IPS-20b (cell line): Measurements from ENCODE around the gene FAM120B.
"Not testable (repeated sequence)": the region's sequence is repeated elsewhere in the genome, so short reads cannot be mapped to it uniquely, and the experiment has no call there.

Source experiments
- H3K27ac ChIP-seq: one replicate; pipeline ENCODE4 v1.5.1; 2013; ENCODE audit warnings: low read length
- H3K27me3 ChIP-seq: 2 replicates; pipeline ENCODE4 v1.6.1; 2013; ENCODE audit warnings: mild to moderate bottlenecking, low read length, inconsistent platforms; ENCODE audit not compliant: insufficient read depth
- H3K36me3 ChIP-seq: 2 replicates; pipeline ENCODE4 v1.6.1; 2013; ENCODE audit warnings: low read depth, mild to moderate bottlenecking, inconsistent platforms, low read length, moderate library complexity; ENCODE audit not compliant: insufficient read depth
- H3K4me1 ChIP-seq: 2 replicates; pipeline ENCODE4 v1.6.1; 2013; ENCODE audit warnings: mild to moderate bottlenecking, control low read depth, inconsistent platforms, low read length, moderate library complexity; ENCODE audit not compliant: insufficient read depth
- H3K4me3 ChIP-seq: 2 replicates; pipeline ENCODE4 v1.5.1; 2013; ENCODE audit warnings: mild to moderate bottlenecking, low read length, inconsistent platforms
- H3K9ac ChIP-seq: 2 replicates; pipeline ENCODE4 v1.6.1; 2013; ENCODE audit warnings: low read depth, mild to moderate bottlenecking, inconsistent platforms, low read length, moderate library complexity
- H3K9me3 ChIP-seq: 2 replicates; pipeline ENCODE4 v1.6.1; 2013; ENCODE audit warnings: mild to moderate bottlenecking, low read depth, low read length, inconsistent platforms; ENCODE audit not compliant: insufficient read depth

The FAM120B gene

DNA sequence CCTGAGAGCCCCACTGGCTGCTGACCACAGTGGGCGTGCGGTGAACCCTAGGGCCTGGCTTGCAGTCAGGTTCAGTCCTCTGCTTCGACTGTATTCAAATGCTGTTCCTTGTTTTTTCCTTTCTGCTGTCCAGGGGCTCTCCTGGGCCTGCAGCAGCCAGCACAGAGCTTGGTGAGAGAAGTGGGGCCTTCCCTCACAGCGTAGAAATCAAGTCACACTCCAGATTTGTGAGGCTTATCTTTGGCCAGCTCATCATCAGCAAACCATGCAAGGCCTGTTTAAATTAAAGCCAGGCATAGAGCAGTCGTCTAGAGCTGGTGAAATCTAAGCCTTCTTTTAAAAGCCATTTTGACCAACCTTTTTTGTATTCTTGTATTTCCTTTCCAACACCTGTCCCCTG lies 8.4 kb downstream of the FAM120B start:
- Histone ChIP-seq H3K36me3 (peaks cover 11% of the 10 kb centered on the region; the same call in 1 of the 2 replicates), H3K27me3 (no peaks in the 10 kb centered on the region), H3K9me3 (no peaks in the 10 kb centered on the region), H3K27ac (no peak overlapping the region), H3K4me1 (peaks cover 6% of the 10 kb centered on the region; the same call in 1 of the 2 replicates), H3K4me3 (no peak overlapping the region), H3K9ac (no peak overlapping the region)

- peaks cover 6% of the 10 kb centered on the region; the same call in 1 of the 2 replicates for H3K4me1 ChIP-seq
- H3K27me3 ChIP-seq: no peaks in the 10 kb centered on the region
- no peaks in the 10 kb centered on the region for H3K9me3 ChIP-seq
- H3K9ac ChIP-seq: no peak overlapping the region
- no peak overlapping the region for H3K4me3 ChIP-seq
- H3K36me3 ChIP-seq: peaks cover 11% of the 10 kb centered on the region; the same call in 1 of the 2 replicates
- no peak overlapping the region for H3K27ac ChIP-seq
These were observed 9.5 kb downstream of the FAM120B start for GRCh38 chr6:170316071-170316470.

GRCh38 chr6:170317076-170317475 lies 10.5 kb downstream of the FAM120B start:
- no peak overlapping the region for H3K9ac ChIP-seq
- H3K27ac ChIP-seq: no peak overlapping the region
- H3K27me3 ChIP-seq: no peaks in the 10 kb centered on the region
- H3K9me3 ChIP-seq: no peaks in the 10 kb centered on the region
- no peak overlapping the region for H3K4me3 ChIP-seq
- H3K4me1 ChIP-seq: peaks cover 6% of the 10 kb centered on the region; the same call in 1 of the 2 replicates
- peaks cover 11% of the 10 kb centered on the region; the same call in 1 of the 2 replicates for H3K36me3 ChIP-seq

DNA sequence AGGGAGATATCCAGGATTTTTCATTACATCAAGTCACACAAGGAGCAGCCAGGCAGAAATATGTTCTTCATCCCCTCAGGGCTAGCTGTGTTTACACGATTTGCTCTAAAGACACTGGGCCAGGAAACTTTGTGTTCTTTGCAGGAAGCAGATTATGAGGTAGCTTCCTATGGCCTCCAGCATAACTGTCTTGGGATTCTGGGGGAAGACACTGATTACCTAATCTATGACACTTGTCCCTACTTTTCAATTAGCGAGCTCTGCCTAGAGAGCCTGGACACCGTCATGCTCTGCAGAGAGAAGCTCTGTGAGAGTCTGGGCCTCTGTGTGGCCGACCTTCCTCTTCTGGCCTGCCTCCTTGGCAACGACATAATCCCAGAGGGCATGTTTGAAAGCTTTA lies 11.2 kb downstream of the FAM120B start:
- H3K27me3 ChIP-seq: no peaks in the 10 kb centered on the region
- peaks cover 11% of the 10 kb centered on the region; the same call in 1 of the 2 replicates for H3K36me3 ChIP-seq
- H3K4me3 ChIP-seq: no peak overlapping the region
- no peak overlapping the region for H3K27ac ChIP-seq
- no peak overlapping the region for H3K9ac ChIP-seq
- peaks cover 6% of the 10 kb centered on the region; the same call in 1 of the 2 replicates for H3K4me1 ChIP-seq
- H3K9me3 ChIP-seq: no peaks in the 10 kb centered on the region

GRCh38 chr6:170329321-170329720 lies 22.8 kb downstream of the FAM120B start:
- Histone ChIP-seq H3K9me3 (no peaks in the 10 kb centered on the region; the same call in 1 of the 2 replicates), H3K4me1 (no peaks in the 10 kb centered on the region), H3K9ac (no peak overlapping the region), H3K27me3 (no peaks in the 10 kb centered on the region), H3K27ac (no peak overlapping the region), H3K36me3 (peaks cover 42% of the 10 kb centered on the region), H3K4me3 (no peak overlapping the region)

GRCh38 chr6:170335199-170335598 lies 28.6 kb downstream of the FAM120B start:
- not testable (repeated sequence) for H3K9ac ChIP-seq, H3K27ac ChIP-seq, H3K4me3 ChIP-seq, H3K9me3 ChIP-seq, H3K4me1 ChIP-seq, H3K27me3 ChIP-seq
- H3K36me3 ChIP-seq: peaks cover 23% of the 10 kb centered on the region; the same call in 1 of the 2 replicates

GRCh38 chr6:170344631-170345576 lies 38.3 kb downstream of the FAM120B start:
- H3K27ac ChIP-seq: no peak overlapping the region
- no peak overlapping the region for H3K9ac ChIP-seq
- peaks cover 9% of the 10 kb centered on the region for H3K4me1 ChIP-seq
- no peak overlapping the region for H3K4me3 ChIP-seq
- H3K36me3 ChIP-seq: peaks cover 12% of the 10 kb centered on the region
- H3K9me3 ChIP-seq: no peaks in the 10 kb centered on the region
- H3K27me3 ChIP-seq: no peaks in the 10 kb centered on the region

GRCh38 chr6:170345662-170346061 lies 39.1 kb downstream of the FAM120B start:
- H3K9me3 ChIP-seq: peaks cover 2% of the 10 kb centered on the region; the same call in 1 of the 2 replicates
- H3K36me3 ChIP-seq: peaks cover 19% of the 10 kb centered on the region
- no peaks in the 10 kb centered on the region for H3K27me3 ChIP-seq
- H3K27ac ChIP-seq: no peak overlapping the region
- peaks cover 9% of the 10 kb centered on the region for H3K4me1 ChIP-seq
- no peak overlapping the region for H3K4me3 ChIP-seq
- no peak overlapping the region for H3K9ac ChIP-seq

DNA sequence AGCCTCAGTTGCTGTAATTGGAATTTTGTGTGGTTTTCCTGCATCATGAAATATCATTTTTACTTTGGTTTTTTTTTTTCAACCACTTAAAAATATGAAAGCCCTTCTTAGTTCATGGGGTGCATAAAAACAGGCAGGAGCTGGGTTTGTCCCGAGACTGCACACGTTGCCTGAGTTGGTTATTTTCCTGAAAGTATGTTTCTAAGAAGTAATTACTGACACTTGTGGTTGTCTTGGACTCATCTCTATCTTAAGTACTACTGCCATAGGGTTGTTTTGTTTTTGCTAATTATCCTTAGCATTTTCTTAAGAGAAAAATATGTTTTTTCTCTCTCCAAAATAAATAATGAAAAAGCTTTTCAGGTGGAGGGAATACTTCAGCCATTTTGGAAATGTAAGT lies 40.1 kb downstream of the FAM120B start:
- Histone ChIP-seq H3K9me3 (peaks cover 9% of the 10 kb centered on the region; the same call in 1 of the 2 replicates), H3K9ac (no peak overlapping the region), H3K4me3 (no peak overlapping the region), H3K36me3 (peaks cover 24% of the 10 kb centered on the region), H3K27ac (no peak overlapping the region), H3K4me1 (peaks cover 9% of the 10 kb centered on the region), H3K27me3 (no peaks in the 10 kb centered on the region)

DNA sequence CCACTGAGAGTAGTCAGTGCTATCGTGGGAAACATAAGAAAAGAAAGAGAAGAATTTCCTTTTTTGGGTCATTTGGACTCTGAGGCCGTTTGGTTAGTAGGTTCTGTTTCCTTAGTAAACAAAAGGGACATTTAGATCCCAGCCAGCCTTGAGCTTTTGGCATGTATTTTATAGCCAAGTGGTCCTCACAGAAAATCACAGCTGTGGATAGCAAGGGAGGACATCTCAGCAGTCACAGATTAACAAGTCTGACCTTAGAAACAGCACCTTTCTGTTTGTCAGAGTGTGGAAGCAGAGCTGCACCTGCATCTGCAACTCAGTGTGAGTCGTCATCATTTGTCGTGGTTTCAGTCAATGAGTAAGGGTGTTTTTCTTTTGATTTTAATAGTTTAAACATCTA lies 40.5 kb downstream of the FAM120B start:
- peaks cover 9% of the 10 kb centered on the region for H3K4me1 ChIP-seq
- peaks cover 24% of the 10 kb centered on the region for H3K36me3 ChIP-seq
- H3K9ac ChIP-seq: no peak overlapping the region

DNA sequence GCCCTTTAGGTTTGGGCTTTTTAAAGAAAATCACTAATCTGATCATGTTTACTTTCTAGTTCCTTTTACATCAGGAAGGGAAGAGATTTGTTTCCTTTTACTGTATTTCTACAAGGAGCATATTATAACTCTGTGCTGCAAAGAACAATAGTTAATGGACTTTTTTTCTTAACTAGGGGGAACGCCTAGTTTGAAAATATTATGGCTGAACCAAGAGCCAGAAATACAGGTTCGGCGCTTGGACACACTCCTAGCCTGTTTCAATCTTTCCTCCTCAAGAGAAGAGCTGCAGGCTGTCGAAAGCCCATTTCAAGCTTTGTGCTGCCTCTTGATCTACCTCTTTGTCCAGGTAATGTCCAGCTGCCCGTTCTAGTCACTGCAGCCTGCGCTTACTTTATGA lies 41.4 kb downstream of the FAM120B start:
- Histone ChIP-seq H3K4me3 (no peak overlapping the region), H3K9me3 (peaks cover 18% of the 10 kb centered on the region; the same call in 1 of the 2 replicates), H3K36me3 (peaks cover 24% of the 10 kb centered on the region), H3K4me1 (peaks cover 9% of the 10 kb centered on the region), H3K9ac (no peak overlapping the region), H3K27ac (no peak overlapping the region), H3K27me3 (no peaks in the 10 kb centered on the region)

More for the DNA sequence above, 40.5 kb downstream of the FAM120B start:
- peaks cover 13% of the 10 kb centered on the region; the same call in 1 of the 2 replicates for H3K9me3 ChIP-seq
- H3K27ac ChIP-seq: no peak overlapping the region
- no peak overlapping the region for H3K4me3 ChIP-seq
- H3K27me3 ChIP-seq: no peaks in the 10 kb centered on the region

DNA sequence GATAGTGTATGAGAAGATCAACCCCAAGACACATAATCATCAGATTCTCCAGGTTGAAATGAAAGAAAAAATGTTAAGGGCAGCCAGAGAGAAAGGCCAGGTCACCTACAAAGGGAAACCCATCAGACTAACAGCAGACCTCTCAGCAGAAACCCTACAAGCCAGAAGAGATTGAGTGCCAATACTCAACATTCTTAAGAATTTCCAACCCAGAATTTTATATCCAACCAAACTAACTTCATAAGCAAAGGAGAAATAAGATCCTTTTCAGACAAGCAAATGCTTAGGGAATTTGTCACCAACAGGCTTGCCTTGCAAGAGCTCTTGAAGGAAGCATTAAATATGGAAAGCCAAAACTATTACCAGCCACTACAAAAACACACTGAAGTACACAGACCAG lies 44.9 kb downstream of the FAM120B start:
- peaks cover 19% of the 10 kb centered on the region for H3K36me3 ChIP-seq
- H3K4me1 ChIP-seq, H3K27ac ChIP-seq, H3K27me3 ChIP-seq, H3K4me3 ChIP-seq, H3K9ac ChIP-seq: not testable (repeated sequence)
- H3K9me3 ChIP-seq: peaks cover 18% of the 10 kb centered on the region; the same call in 1 of the 2 replicates
